Stimulated activated naive CD8-positive, alpha-beta T cell treated with anti-CD3 and anti-CD28 coated beads, Interleukin-15, Interleukin-2, amounts not matched to agents 100 U/mL and 50 U/mL, for 24 hours (primary cell): ENCODE results near the gene DUSP16.
"Not testable (repeated sequence)": the region's sequence is repeated elsewhere in the genome, so short reads cannot be mapped to it uniquely, and the experiment has no call there.

Source experiments
- ATAC-seq: fragments of 150-1000 bp; cut with Tn5 transposase; one replicate; pipeline ENCODE4 v1.10.0; 2021
- DNase-seq: peaks from one replicate; pipeline ENCODE4 v3.0.0; 2021

The DUSP16 gene

GRCh38 chr12:12546314-12546772 is 16.3 kb downstream of the DUSP16 start:
- no peak for ATAC-seq

GRCh38 chr12:12543959-12544358 is 18.7 kb downstream of the DUSP16 start:
- no peak for DNase-seq
- ATAC-seq = no peak

More at GRCh38 chr12:12546314-12546772, 16.3 kb downstream of the DUSP16 start:
- DNase-seq = no peak

- DNase-seq (no peak), ATAC-seq (no peak)
Observed at GRCh38 chr12:12542964-12543363, 19.7 kb downstream of the DUSP16 start.

GRCh38 chr12:12542286-12542685 is 20.4 kb downstream of the DUSP16 start:
- ATAC-seq (no peak), DNase-seq (no peak)

- no peak for DNase-seq
- ATAC-seq = no peak
Observed at GRCh38 chr12:12541782-12542181, 20.9 kb downstream of the DUSP16 start.

GRCh38 chr12:12540261-12541013 is 22.2 kb downstream of the DUSP16 start:
- DNase-seq (no peak), ATAC-seq (no peak)

- DNase-seq (no peak), ATAC-seq (no peak)
Observed at GRCh38 chr12:12539028-12539810, 23.4 kb downstream of the DUSP16 start.

- DNase-seq (no peak), ATAC-seq (no peak)
Observed at GRCh38 chr12:12538535-12538934, 24.1 kb downstream of the DUSP16 start.

GRCh38 chr12:12537421-12537820 is 25.2 kb downstream of the DUSP16 start:
- ATAC-seq = no peak
- DNase-seq = no peak

GRCh38 chr12:12534975-12535374 is 27.7 kb downstream of the DUSP16 start:
- ATAC-seq (no peak), DNase-seq (no peak)

GRCh38 chr12:12534166-12534866 is 28.3 kb downstream of the DUSP16 start:
- ATAC-seq = peak; percentile 77
- DNase-seq = no peak

- no peak for DNase-seq
- ATAC-seq = no peak
Observed at GRCh38 chr12:12533238-12533829, 29.3 kb downstream of the DUSP16 start.

GRCh38 chr12:12531194-12531593 is 31.5 kb downstream of the DUSP16 start:
- DNase-seq = no peak
- no peak for ATAC-seq

GRCh38 chr12:12529783-12530421 is 32.8 kb downstream of the DUSP16 start:
- ATAC-seq = peak; percentile 50

GRCh38 chr12:12528361-12529270 is 34.0 kb downstream of the DUSP16 start:
- ATAC-seq = no peak

More at GRCh38 chr12:12529783-12530421, 32.8 kb downstream of the DUSP16 start:
- no peak for DNase-seq

GRCh38 chr12:12527820-12528296 is 34.8 kb downstream of the DUSP16 start:
- no peak for ATAC-seq
- DNase-seq = no peak

More at GRCh38 chr12:12528361-12529270, 34.0 kb downstream of the DUSP16 start:
- no peak for DNase-seq

GRCh38 chr12:12524128-12524527 is 38.5 kb downstream of the DUSP16 start:
- ATAC-seq (no peak), DNase-seq (no peak)

- ATAC-seq (no peak), DNase-seq (no peak)
Observed at GRCh38 chr12:12523229-12523628, 39.4 kb downstream of the DUSP16 start.

- ATAC-seq, DNase-seq: not testable (repeated sequence)
Observed at GRCh38 chr12:12522657-12523056, 40.0 kb downstream of the DUSP16 start.

- ATAC-seq = no peak
- DNase-seq = no peak
Observed at GRCh38 chr12:12521888-12522287, 40.8 kb downstream of the DUSP16 start.
